Tibial artery (tissue), 4 donors: ENCODE measurements around the gene MINDY4.

Experiments used
- DNase-seq, 2 donors: peaks; one replicate each; pipeline ENCODE4 v3.0.0-alpha.2; 2019
- H3K27ac ChIP-seq, 2 donors: fragments of 200-600 bp; sonication (generic) in 1 of 2; 1 replicate in 1 of 2; 2 replicates in 1 of 2; pipeline ENCODE4 v1.5.1; 2018 to 2019; ENCODE audit warnings: mild to moderate bottlenecking in 1 of 2
- H3K27me3 ChIP-seq, 2 donors: fragments of 200-600 bp; sonication (generic) in 1 of 2; one replicate each; pipeline versions ENCODE4 v1.5.1 to v1.6.0; 2016 to 2019
- H3K36me3 ChIP-seq, 3 donors: fragments of 200-600 bp; sonication (generic) in 2 of 3; one replicate each; pipeline ENCODE4 v1.5.1; 2016 to 2019; ENCODE audit warnings: mild to moderate bottlenecking in 2 of 3
- H3K4me1 ChIP-seq, 4 donors: fragments of 200-600 bp; sonication (generic) in 2 of 4; 1 replicate in 3 of 4; 2 replicates in 1 of 4; pipeline ENCODE4 v1.5.1; 2016 to 2019
- H3K4me3 ChIP-seq, 2 donors: fragments of 200-600 bp; sonication (generic) in 1 of 2; 1 replicate in 1 of 2; 2 replicates in 1 of 2; pipeline ENCODE4 v1.5.1; 2018 to 2019; ENCODE audit warnings: mild to moderate bottlenecking in 2 of 2
- H3K9me3 ChIP-seq, 3 donors: fragments of 200-600 bp; sonication (generic) in 1 of 3; one replicate each; pipeline ENCODE4 v1.5.1; 2016 to 2019
- CTCF ChIP-seq, 2 experiments: fragments of 200-600 bp in 1 of 2; fragments of 450-650 bp in 1 of 2; IDR thresholded peaks; one replicate each; pipeline ENCODE4 v1.5.1; 2017 to 2019; ENCODE audit warnings: antibody characterized with exemption in 2 of 2, mild to moderate bottlenecking in 1 of 2, moderate library complexity in 1 of 2
- intact Hi-C: fragments of 100-400 bp; cut with DNase I; formaldehyde crosslinking; loops from one replicate; pipeline ENCODE4 v1.15.0; 2023; ENCODE audit warnings: low total_unique reads

The MINDY4 gene

GRCh38 chr7:30880941-30881340, 109.7 kb downstream of the MINDY4 start:
- intact Hi-C loops: no loop called here
- Histone ChIP-seq H3K36me3 (peaks cover 0 to 51% (median 13%) of the 10 kb centered on the region in 3 donors), H3K4me3 (no peak overlapping the region), H3K4me1 (peaks cover 0 to 5% (median 1%) of the 10 kb centered on the region in 4 donors), H3K9me3 (no peaks in the 10 kb centered on the region), H3K27me3 (no peaks in the 10 kb centered on the region), H3K27ac (no peak overlapping the region)
- TF ChIP-seq CTCF (IDR thresholded peaks at IDR 0.05): no peak
- no peak for DNase-seq

GRCh38 chr7:30881448-30881847, 110.2 kb downstream of the MINDY4 start:
- no peak overlapping the region for H3K27ac ChIP-seq
- no peak for DNase-seq
- H3K27me3 ChIP-seq: no peaks in the 10 kb centered on the region
- no peaks in the 10 kb centered on the region for H3K9me3 ChIP-seq
- TF ChIP-seq CTCF (IDR thresholded peaks at IDR 0.05): no peak
- no peak overlapping the region for H3K4me3 ChIP-seq
- intact Hi-C loops: no loop called here
- H3K4me1 ChIP-seq: peaks cover 0 to 10% (median 5%) of the 10 kb centered on the region in 4 donors
- peaks cover 0 to 46% (median 8%) of the 10 kb centered on the region in 3 donors for H3K36me3 ChIP-seq

- TF ChIP-seq CTCF (IDR thresholded peaks at IDR 0.05): no peak
- Histone ChIP-seq H3K27ac (no peak overlapping the region), H3K27me3 (no peaks in the 10 kb centered on the region), H3K9me3 (no peaks in the 10 kb centered on the region), H3K4me1 (peaks cover 0 to 41% (median 30%) of the 10 kb centered on the region in 4 donors), H3K36me3 (peaks cover 0 to 26% (median 7%) of the 10 kb centered on the region in 3 donors), H3K4me3 (no peak overlapping the region)
- no peak for DNase-seq
- intact Hi-C loops: no loop called here
Observed at GRCh38 chr7:30884881-30885280, 113.7 kb downstream of the MINDY4 start.

- peak overlapping the region; percentile 67 to 71 for H3K27ac ChIP-seq
- intact Hi-C loops: no loop called here
- no peak for TF ChIP-seq CTCF (IDR thresholded peaks at IDR 0.05)
- peaks cover 0 to 30% (median 7%) of the 10 kb centered on the region in 3 donors for H3K36me3 ChIP-seq
- no peak for DNase-seq
- no peak overlapping the region for H3K4me3 ChIP-seq
- no peaks in the 10 kb centered on the region for H3K27me3 ChIP-seq
- no peaks in the 10 kb centered on the region for H3K9me3 ChIP-seq
- H3K4me1 ChIP-seq: peaks cover 0 to 45% (median 30%) of the 10 kb centered on the region in 4 donors
Observed at GRCh38 chr7:30886608-30887011, 115.4 kb downstream of the MINDY4 start.

- Histone ChIP-seq H3K27ac (peak overlapping the region; percentile 67 to 71), H3K9me3 (no peaks in the 10 kb centered on the region), H3K36me3 (peaks cover 0 to 36% (median 7%) of the 10 kb centered on the region in 3 donors), H3K4me1 (peaks cover 0 to 45% (median 30%) of the 10 kb centered on the region in 4 donors), H3K27me3 (no peaks in the 10 kb centered on the region), H3K4me3 (no peak overlapping the region)
- intact Hi-C loops: no loop called here
- no peak for DNase-seq
- no peak for TF ChIP-seq CTCF (IDR thresholded peaks at IDR 0.05)
Observed at GRCh38 chr7:30887464-30887872, 116.3 kb downstream of the MINDY4 start.

GRCh38 chr7:30888747-30889146, 117.5 kb downstream of the MINDY4 start:
- Histone ChIP-seq H3K36me3 (peaks cover 0 to 26% (median 7%) of the 10 kb centered on the region in 3 donors), H3K9me3 (no peaks in the 10 kb centered on the region), H3K4me1 (peaks cover 0 to 56% (median 41%) of the 10 kb centered on the region in 4 donors), H3K4me3 (no peak overlapping the region), H3K27ac (peak overlapping the region; percentile 67 to 71), H3K27me3 (no peaks in the 10 kb centered on the region)
- TF ChIP-seq CTCF (IDR thresholded peaks at IDR 0.05): peak in 1 of 2 experiments; percentile 17
- intact Hi-C loops: no loop called here
- DNase-seq: peak; percentile 82 to 86
